ENCODE results near the gene BST1.
"Not testable (repeated sequence)": the region's sequence is repeated elsewhere in the genome, so short reads cannot be mapped to it uniquely, and the experiment has no call there.

The BST1 gene

GRCh38 chr4:15755321-15756155, 52.7 kb downstream of the BST1 start:
- DNase-seq (ENCODE audit: insufficient read length, low spot score) (no peak), FAIRE-seq (no peak)
- TF ChIP-seq POLR2A (IDR thresholded peaks at IDR 0.05; ENCODE audit: low read depth, low read length) = no peak

DNA sequence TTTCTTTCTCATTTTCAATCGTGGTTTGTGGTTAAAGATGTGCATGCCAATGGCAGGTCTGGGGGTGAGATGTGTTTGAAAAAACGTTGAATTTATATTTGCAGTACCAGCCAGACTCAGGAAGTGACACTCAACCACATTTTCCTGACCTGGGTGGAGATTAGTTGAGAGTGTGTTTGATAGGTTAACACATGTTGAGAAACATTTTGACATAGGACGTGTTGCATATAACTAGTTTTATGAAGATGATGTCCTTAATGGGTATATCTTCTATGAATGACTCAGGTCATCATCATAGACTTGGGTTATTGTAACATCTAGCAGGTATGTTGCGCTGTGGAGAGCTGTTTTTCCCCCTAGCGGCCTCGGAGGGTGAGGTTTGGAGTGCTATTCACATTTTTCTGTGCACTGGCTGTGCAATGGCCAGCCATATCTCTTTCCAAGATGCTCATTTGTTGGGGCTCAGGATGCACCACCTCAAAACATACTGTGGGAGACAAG, 53.5 kb downstream of the BST1 start:
- TF ChIP-seq POLR2A (IDR thresholded peaks at IDR 0.05; ENCODE audit: low read depth, low read length) = no peak
- peak; percentile 58 for FAIRE-seq
- no peak for DNase-seq (ENCODE audit: insufficient read length, low spot score)

- FAIRE-seq (no peak), DNase-seq (ENCODE audit: insufficient read length, low spot score) (no peak)
- no peak for TF ChIP-seq POLR2A (IDR thresholded peaks at IDR 0.05; ENCODE audit: low read depth, low read length)
Observed at GRCh38 chr4:15757054-15757453, 54.2 kb downstream of the BST1 start.

DNA sequence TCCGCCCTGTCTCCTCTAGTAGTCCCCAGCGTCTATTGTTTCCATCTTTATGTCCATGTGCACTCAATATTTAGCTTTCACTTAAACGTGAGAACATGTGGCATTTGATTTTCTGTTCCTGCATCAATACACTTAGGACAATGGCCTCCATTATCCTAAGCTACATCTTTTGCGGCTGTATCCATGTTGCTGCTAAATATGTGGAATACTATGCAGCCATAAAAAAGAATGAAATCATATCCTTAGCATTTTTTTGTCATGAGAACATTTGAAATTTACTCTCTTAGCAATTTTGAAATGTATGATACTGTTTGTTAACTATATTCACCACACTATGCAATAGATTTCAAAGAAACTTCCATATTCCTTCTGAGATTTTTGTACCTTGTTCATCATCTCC, 55.4 kb downstream of the BST1 start:
- no peak for DNase-seq (ENCODE audit: insufficient read length, low spot score)
- TF ChIP-seq POLR2A (IDR thresholded peaks at IDR 0.05; ENCODE audit: low read depth, low read length) = no peak
- FAIRE-seq = no peak

GRCh38 chr4:15762460-15762859, 59.6 kb downstream of the BST1 start:
- not testable (repeated sequence) for FAIRE-seq; DNase-seq (ENCODE audit: insufficient read length, low spot score)

DNA sequence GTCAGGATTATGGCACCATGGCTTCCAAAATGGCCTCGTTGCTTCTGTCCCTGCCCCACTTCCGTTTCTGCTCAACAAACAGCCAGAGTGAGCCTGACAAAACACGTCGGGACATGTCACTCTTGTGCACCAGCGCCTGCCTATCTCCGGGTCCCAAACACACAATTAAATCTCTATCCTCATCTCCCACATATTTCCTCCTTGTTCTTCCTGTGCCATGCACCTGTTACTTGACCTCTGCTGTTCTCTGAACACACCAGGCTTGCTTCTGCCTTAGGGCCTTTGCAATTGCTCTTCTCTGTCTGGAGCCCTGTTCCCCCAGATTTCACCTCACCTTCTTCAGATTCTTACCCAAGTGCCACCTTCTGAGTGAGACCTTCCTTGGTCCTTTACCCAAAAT, 62.5 kb downstream of the BST1 start:
- DNase-seq (ENCODE audit: insufficient read length, low spot score) (no peak), FAIRE-seq (no peak)
- no peak for TF ChIP-seq POLR2A (IDR thresholded peaks at IDR 0.05; ENCODE audit: low read depth, low read length)

- FAIRE-seq (no peak), DNase-seq (ENCODE audit: insufficient read length, low spot score) (no peak)
- TF ChIP-seq POLR2A (IDR thresholded peaks at IDR 0.05; ENCODE audit: low read depth, low read length) = no peak
Observed at GRCh38 chr4:15765910-15766697, 63.2 kb downstream of the BST1 start.

GRCh38 chr4:15766821-15767220, 64.0 kb downstream of the BST1 start:
- TF ChIP-seq POLR2A (IDR thresholded peaks at IDR 0.05; ENCODE audit: low read depth, low read length) = no peak
- no peak for FAIRE-seq
- no peak for DNase-seq (ENCODE audit: insufficient read length, low spot score)

DNA sequence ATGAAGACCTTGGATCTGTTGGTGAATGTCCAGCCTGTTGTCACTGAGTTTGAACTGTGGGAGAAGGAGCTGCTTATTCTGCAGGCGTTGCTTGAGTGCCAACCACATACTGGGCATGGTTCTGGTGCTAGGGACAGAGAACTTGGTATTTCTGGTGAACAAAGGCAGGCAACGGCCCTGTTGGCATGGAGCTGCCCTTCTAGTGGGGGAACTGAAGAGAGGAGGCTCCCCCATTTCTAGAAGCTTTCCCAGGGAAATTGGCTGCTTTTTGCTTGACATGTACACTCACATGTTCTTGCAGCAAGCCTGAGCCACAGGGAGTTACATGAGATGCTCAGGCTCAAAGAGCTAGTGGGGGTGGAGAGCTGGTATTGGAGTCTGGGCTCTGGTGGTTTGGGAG, 66.3 kb downstream of the BST1 start:
- DNase-seq (ENCODE audit: insufficient read length, low spot score) (no peak), FAIRE-seq (no peak)
- TF ChIP-seq POLR2A (IDR thresholded peaks at IDR 0.05; ENCODE audit: low read depth, low read length) = no peak

- no peak for DNase-seq (ENCODE audit: insufficient read length, low spot score)
- no peak for FAIRE-seq
- TF ChIP-seq POLR2A (IDR thresholded peaks at IDR 0.05; ENCODE audit: low read depth, low read length) = no peak
Observed at GRCh38 chr4:15771216-15772058, 68.6 kb downstream of the BST1 start.

GRCh38 chr4:15774020-15774420, 71.2 kb downstream of the BST1 start:
- FAIRE-seq (no peak), DNase-seq (ENCODE audit: insufficient read length, low spot score) (no peak)
- TF ChIP-seq POLR2A (IDR thresholded peaks at IDR 0.05; ENCODE audit: low read depth, low read length) = no peak

GRCh38 chr4:15776871-15777648, 74.2 kb downstream of the BST1 start:
- no peak for TF ChIP-seq POLR2A (IDR thresholded peaks at IDR 0.05; ENCODE audit: low read depth, low read length)
- DNase-seq (ENCODE audit: insufficient read length, low spot score) (no peak), FAIRE-seq (no peak)

- no peak for DNase-seq (ENCODE audit: insufficient read length, low spot score)
Observed at GRCh38 chr4:15777697-15778288, 74.9 kb downstream of the BST1 start.

More at GRCh38 chr4:15777697-15778288, 74.9 kb downstream of the BST1 start:
- TF ChIP-seq POLR2A (IDR thresholded peaks at IDR 0.05; ENCODE audit: low read depth, low read length) = no peak
- FAIRE-seq = no peak

Measured in H54 (cell line).